ENCODE measurements around the gene RAI14. TPM values are rescaled to one million over a fixed set of nuclear protein-coding genes. Genes with fewer than 3 reads are reported as not detected.

Gene RAI14
- total and polyA plus RNA-seq, 2 donors (not counting 3 experiments of a cell fraction or from before 2014, with no cell fraction given): 114 to 369 TPM

- intact Hi-C loops (cut with micrococcal nuclease): no loop called here
- Histone ChIP-seq H3K9me1 (replicated peaks; ENCODE audit: control insufficient read depth, extremely low read depth, insufficient read depth, low read length) (no peaks in the 10 kb centered on the region), H4K20me1 (replicated peaks; ENCODE audit: control insufficient read depth, extremely low read depth, insufficient read depth, low read length) (no peaks in the 10 kb centered on the region), H3K4me3 (replicated peaks in 1 of 3; ENCODE audit: insufficient read depth in 1 of 3, low read depth in 1 of 3, low read length in 3 of 3) (no peak overlapping the region), H3K4me1 (ENCODE audit: control insufficient read depth, extremely low read depth, insufficient read depth, low read length) (peaks cover 15% of the 10 kb centered on the region), H3K27ac (ENCODE audit: insufficient read depth, low read depth, low read length) (no peak overlapping the region), H3K9me3 (replicated peaks; ENCODE audit: control insufficient read depth, insufficient read depth, low read length) (no peaks in the 10 kb centered on the region), H3K9ac (replicated peaks; ENCODE audit: extremely low read depth, insufficient read depth, low read length) (no peak overlapping the region), H3K79me2 (ENCODE audit: control insufficient read depth, insufficient read depth, low read length) (peaks cover 98% of the 10 kb centered on the region), H3K27me3 (ENCODE audit: control insufficient read depth in 2 of 2, insufficient read depth in 2 of 2, low read length in 2 of 2) (no peaks in the 10 kb centered on the region), H3K36me3 (ENCODE audit: control insufficient read depth in 2 of 2, extremely low read depth in 1 of 2, insufficient read depth in 2 of 2, low read length in 2 of 2) (peaks cover 6 to 23% of the 10 kb centered on the region in 2 experiments), H2AFZ (ENCODE audit: low read depth, low read length) (no peak overlapping the region), H3K4me2 (ENCODE audit: insufficient read depth, low read length) (no peak overlapping the region)
- TF ChIP-seq GATA2 (IDR thresholded peaks at IDR 0.05; ENCODE audit: insufficient read depth, insufficient read length, low read depth, low read length): no peak
- no peak for TF ChIP-seq JUN (IDR thresholded peaks at IDR 0.05; ENCODE audit: borderline replicate concordance, insufficient read depth, insufficient read length, low read depth)
- TF ChIP-seq MAX (IDR thresholded peaks at IDR 0.05; ENCODE audit: insufficient read depth, insufficient read length): no peak
- TF ChIP-seq FOS (IDR thresholded peaks at IDR 0.05; ENCODE audit: borderline replicate concordance, insufficient read depth, low read length): no peak
- no peak for TF ChIP-seq EZH2 (IDR thresholded peaks at IDR 0.05; ENCODE audit: borderline replicate concordance, low read depth, low read length, severe bottlenecking)
- no peak for TF ChIP-seq POLR2AphosphoS5 (IDR thresholded peaks at IDR 0.05; ENCODE audit: insufficient read depth, low read depth, low read length)
- no peak for TF ChIP-seq MYC (IDR thresholded peaks at IDR 0.05; ENCODE audit: low read depth, low read length)
- TF ChIP-seq CTCF (IDR thresholded peaks at IDR 0.05; ENCODE audit: extremely low read depth in 1 of 2, insufficient read depth in 1 of 2, low read depth in 1 of 2, low read length in 2 of 2): no peak
- no peak for TF ChIP-seq POLR2A (IDR thresholded peaks at IDR 0.05; ENCODE audit: low read depth, low read length)
- dilution Hi-C loops (cut with MboI; ENCODE audit: extremely low pct_ligation_motif_present, low sequenced_read_pairs): no loop called here
- no peak for DNase-seq (ENCODE audit: low read depth, low spot score)
- ChIA-PET POLR2A (no interaction called here), CTCF (no interaction called here)
- no TSS peak for BruUV-seq (replicated peaks)
- FAIRE-seq: no peak
Observed at GRCh38 chr5:34738381-34738780, 82.3 kb downstream of the RAI14 start.

Measured in endothelial cell of umbilical vein (primary cell).